Stomach smooth muscle (tissue), 2 donors: ENCODE results near the gene CCR3.

Experiments used
- H3K27ac ChIP-seq: one replicate; pipeline ENCODE4 v1.7.0; 2013; ENCODE audit warnings: mild to moderate bottlenecking, low read length, inconsistent platforms
- H3K27me3 ChIP-seq, 2 donors: one replicate each; pipeline ENCODE4 v1.7.0; 2013; ENCODE audit warnings: low read length in 2 of 2; ENCODE audit not compliant: insufficient read depth in 2 of 2, control insufficient read depth in 1 of 2
- H3K36me3 ChIP-seq, 2 donors: one replicate each; pipeline ENCODE4 v1.7.0; 2013; ENCODE audit warnings: low read length in 2 of 2; ENCODE audit not compliant: control insufficient read depth in 2 of 2, insufficient read depth in 2 of 2
- H3K4me1 ChIP-seq: one replicate; pipeline ENCODE4 v1.7.0; 2013; ENCODE audit warnings: low read length; ENCODE audit not compliant: control insufficient read depth, insufficient read depth
- H3K4me3 ChIP-seq, 2 donors: one replicate each; pipeline ENCODE4 v1.7.0; 2013; ENCODE audit warnings: low read length in 2 of 2
- H3K9ac ChIP-seq, 2 donors: one replicate each; pipeline ENCODE4 v1.7.0; 2013; ENCODE audit warnings: low read length in 2 of 2, mild to moderate bottlenecking in 1 of 2
- H3K9me3 ChIP-seq, 2 donors: one replicate each; pipeline ENCODE4 v1.7.0; 2013; ENCODE audit warnings: low read length in 2 of 2; ENCODE audit not compliant: control insufficient read depth in 2 of 2
- donor health status: healthy.
- donor health status: Pancreatic carcinoma.

The CCR3 gene

DNA sequence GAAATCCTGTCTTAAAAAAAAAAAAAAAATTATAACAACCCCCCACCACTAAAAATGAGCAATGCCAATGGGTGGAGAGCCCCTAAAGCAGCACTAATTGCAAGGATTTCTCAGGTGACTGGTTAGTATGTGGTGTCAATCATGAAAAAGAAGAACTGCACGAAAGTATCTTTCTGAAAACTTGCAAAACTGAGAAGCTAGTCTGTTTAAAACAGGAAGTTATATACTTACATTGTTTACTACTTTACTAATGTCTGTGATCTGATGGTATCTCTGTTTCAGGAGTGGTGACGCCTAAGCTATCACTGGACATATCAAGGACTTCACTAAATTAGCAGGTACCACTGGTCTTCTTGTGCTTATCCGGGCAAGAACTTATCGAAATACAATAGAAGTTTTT lies at the start of gene CCR3:
TSS of gene CCR3 (plus strand) at position 341 of the 400 bp plus-strand sequence. CDS start 22,699 bp downstream, outside the sequence.
- H3K4me3 ChIP-seq = no peak within 1 kb of the TSS
- no peaks in the 10 kb centered on the region for H3K36me3 ChIP-seq
- no peak within 1 kb of the TSS for H3K27ac ChIP-seq
- H3K9ac ChIP-seq = no peak within 1 kb of the TSS
- no peaks in the 10 kb centered on the region for H3K9me3 ChIP-seq
- no peaks in the 10 kb centered on the region for H3K4me1 ChIP-seq
- H3K27me3 ChIP-seq = no peaks in the 10 kb centered on the region

DNA sequence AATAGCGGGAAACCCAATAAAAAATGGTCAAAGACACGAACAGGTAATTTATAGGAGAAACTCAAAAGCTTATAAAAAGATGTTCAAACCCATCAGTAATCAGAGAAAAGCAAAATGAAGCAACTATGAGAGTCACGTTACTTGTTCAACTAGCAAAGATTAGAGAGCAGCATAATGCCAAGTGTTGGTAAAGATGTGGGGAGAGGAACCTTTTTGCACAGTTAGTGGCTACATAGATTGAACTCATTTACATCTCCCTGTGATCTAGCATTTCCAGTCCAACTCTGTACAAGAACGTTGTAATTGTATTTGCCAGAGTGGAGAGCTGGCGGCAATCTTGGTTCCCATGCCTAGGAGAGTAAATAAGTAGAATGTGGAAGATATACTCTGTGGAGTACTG lies 49.3 kb upstream of the CCR3 start:
- no peak overlapping the region for H3K27ac ChIP-seq
- no peak overlapping the region for H3K4me3 ChIP-seq

DNA sequence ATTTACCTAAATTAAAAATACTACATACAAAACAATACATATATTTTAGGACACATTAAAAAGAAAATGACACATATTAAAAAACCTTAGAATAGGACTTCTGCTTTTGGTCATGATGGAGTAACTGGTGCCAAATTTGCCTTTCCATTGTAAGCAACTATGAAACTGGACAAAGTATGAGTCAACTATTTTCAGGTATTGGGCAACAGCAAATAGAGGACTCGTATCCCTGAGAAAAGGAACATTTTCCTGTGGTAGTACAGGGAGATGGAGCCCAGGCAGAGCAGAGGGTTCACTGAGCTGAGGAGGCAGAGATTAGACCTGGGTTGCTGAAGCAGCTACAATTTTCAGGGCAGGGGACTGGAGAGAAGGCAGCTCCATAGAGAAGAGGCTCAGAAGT lies 48.8 kb upstream of the CCR3 start:
- Histone ChIP-seq H3K9me3 (peaks cover 4 to 6% of the 10 kb centered on the region in 2 donors), H3K36me3 (no peaks in the 10 kb centered on the region), H3K4me1 (no peaks in the 10 kb centered on the region), H3K9ac (no peak overlapping the region), H3K27me3 (no peaks in the 10 kb centered on the region), H3K27ac (no peak overlapping the region), H3K4me3 (no peak overlapping the region)

More for the DNA sequence above, 49.3 kb upstream of the CCR3 start:
- no peaks in the 10 kb centered on the region for H3K27me3 ChIP-seq
- H3K36me3 ChIP-seq = no peaks in the 10 kb centered on the region
- H3K4me1 ChIP-seq = no peaks in the 10 kb centered on the region
- peaks cover 4 to 6% of the 10 kb centered on the region in 2 donors for H3K9me3 ChIP-seq
- H3K9ac ChIP-seq = no peak overlapping the region

DNA sequence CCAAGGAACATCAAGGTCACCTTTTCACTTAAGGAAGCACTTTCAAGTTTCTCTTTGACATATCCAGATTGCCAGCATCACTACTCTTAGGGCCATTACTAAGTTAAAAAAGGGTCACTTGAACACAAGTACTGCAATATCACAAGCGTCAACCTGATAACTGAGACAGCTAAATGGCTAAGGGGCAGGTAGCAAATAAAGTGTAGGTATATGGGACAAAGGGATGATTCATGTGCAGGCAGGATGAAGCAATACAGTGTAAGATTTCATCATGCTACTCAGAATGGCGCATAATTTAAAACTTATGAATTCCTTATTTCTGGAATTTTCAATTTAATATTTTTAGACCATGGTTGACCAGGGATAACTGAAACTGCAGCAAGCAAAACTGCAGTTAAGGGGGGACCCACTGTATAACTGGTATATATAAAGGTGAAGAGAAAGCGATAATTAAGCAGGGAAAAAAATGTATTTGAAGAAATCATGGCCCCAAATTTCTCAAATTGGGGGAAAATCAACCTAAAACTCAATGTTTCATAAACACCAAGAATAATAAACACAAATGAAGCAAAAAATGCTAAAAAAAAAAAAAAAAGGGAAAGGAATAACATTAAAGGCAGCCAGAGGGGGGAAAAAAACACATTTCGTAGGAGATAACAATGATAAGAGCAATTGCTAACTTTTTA lies 47.2 kb upstream of the CCR3 start:
- Histone ChIP-seq H3K9me3 (peaks cover 6% of the 10 kb centered on the region in 2 donors), H3K4me3 (no peak overlapping the region), H3K27me3 (no peaks in the 10 kb centered on the region), H3K9ac (no peak overlapping the region), H3K4me1 (no peaks in the 10 kb centered on the region), H3K36me3 (no peaks in the 10 kb centered on the region), H3K27ac (no peak overlapping the region)

- no peaks in the 10 kb centered on the region for H3K4me1 ChIP-seq
- peaks cover 6% of the 10 kb centered on the region in 2 donors for H3K9me3 ChIP-seq
- H3K27ac ChIP-seq = no peak overlapping the region
- no peak overlapping the region for H3K4me3 ChIP-seq
- no peak overlapping the region for H3K9ac ChIP-seq
- H3K27me3 ChIP-seq = no peaks in the 10 kb centered on the region
- no peaks in the 10 kb centered on the region for H3K36me3 ChIP-seq
Observed at GRCh38 chr3:46196261-46196957, 45.9 kb upstream of the CCR3 start.

DNA sequence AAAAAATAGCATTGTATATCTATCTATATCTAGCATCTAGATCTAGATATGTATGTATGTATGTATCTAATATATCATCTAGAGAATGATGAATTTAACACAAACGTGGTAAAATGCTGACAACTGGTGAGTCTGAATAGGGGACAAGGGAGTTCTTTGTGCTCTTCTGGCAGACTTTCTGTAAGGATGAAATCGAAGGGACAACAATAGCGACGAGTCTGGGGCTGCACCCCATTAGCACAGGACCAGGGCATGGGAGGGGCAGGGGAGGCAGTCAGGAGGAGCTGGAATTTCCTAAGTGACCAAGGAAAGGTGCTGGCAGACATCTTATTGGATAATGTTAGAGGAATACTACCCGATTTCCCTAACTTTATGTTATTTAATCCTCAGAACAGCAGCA lies 42.0 kb upstream of the CCR3 start:
- Histone ChIP-seq H3K27me3 (no peaks in the 10 kb centered on the region), H3K27ac (no peak overlapping the region), H3K4me3 (no peak overlapping the region), H3K36me3 (no peaks in the 10 kb centered on the region), H3K4me1 (no peaks in the 10 kb centered on the region), H3K9ac (no peak overlapping the region), H3K9me3 (peaks cover 2% of the 10 kb centered on the region in 2 donors)

GRCh38 chr3:46200790-46201189 lies 41.5 kb upstream of the CCR3 start:
- H3K9me3 ChIP-seq = peaks cover 0 to 2% of the 10 kb centered on the region in 2 donors
- no peak overlapping the region for H3K4me3 ChIP-seq
- H3K9ac ChIP-seq = no peak overlapping the region
- no peak overlapping the region for H3K27ac ChIP-seq
- no peaks in the 10 kb centered on the region for H3K4me1 ChIP-seq
- no peaks in the 10 kb centered on the region for H3K27me3 ChIP-seq
- H3K36me3 ChIP-seq = no peaks in the 10 kb centered on the region

DNA sequence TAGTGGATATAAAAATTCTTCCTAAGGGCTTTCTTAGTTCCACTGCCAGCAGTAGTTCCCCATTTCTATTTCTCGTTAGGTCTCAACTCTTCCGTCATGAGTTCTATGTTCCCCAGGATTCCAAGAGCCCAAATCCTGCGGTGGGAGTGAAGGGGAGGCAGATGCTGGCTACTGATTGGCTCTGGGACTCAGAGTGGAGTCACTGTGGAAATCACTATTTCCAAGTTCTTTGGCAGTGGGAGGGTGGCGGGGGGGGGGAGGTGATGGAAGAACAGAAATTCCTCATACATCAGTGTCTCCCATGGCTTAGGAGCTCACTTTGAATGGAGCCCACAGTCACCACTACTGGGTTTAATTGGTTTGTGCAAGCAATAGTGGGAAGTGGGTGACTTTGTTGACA lies 39.7 kb upstream of the CCR3 start:
- no peak overlapping the region for H3K27ac ChIP-seq

GRCh38 chr3:46203681-46204080 lies 38.6 kb upstream of the CCR3 start:
- no peak overlapping the region for H3K27ac ChIP-seq
- no peaks in the 10 kb centered on the region for H3K9me3 ChIP-seq
- no peaks in the 10 kb centered on the region for H3K27me3 ChIP-seq
- no peak overlapping the region for H3K9ac ChIP-seq
- H3K4me1 ChIP-seq = no peaks in the 10 kb centered on the region
- H3K4me3 ChIP-seq = no peak overlapping the region
- no peaks in the 10 kb centered on the region for H3K36me3 ChIP-seq

More for the DNA sequence above, 39.7 kb upstream of the CCR3 start:
- Histone ChIP-seq H3K9me3 (peaks cover 0 to 2% of the 10 kb centered on the region in 2 donors), H3K4me3 (no peak overlapping the region), H3K36me3 (no peaks in the 10 kb centered on the region), H3K9ac (no peak overlapping the region), H3K27me3 (no peaks in the 10 kb centered on the region), H3K4me1 (no peaks in the 10 kb centered on the region)

DNA sequence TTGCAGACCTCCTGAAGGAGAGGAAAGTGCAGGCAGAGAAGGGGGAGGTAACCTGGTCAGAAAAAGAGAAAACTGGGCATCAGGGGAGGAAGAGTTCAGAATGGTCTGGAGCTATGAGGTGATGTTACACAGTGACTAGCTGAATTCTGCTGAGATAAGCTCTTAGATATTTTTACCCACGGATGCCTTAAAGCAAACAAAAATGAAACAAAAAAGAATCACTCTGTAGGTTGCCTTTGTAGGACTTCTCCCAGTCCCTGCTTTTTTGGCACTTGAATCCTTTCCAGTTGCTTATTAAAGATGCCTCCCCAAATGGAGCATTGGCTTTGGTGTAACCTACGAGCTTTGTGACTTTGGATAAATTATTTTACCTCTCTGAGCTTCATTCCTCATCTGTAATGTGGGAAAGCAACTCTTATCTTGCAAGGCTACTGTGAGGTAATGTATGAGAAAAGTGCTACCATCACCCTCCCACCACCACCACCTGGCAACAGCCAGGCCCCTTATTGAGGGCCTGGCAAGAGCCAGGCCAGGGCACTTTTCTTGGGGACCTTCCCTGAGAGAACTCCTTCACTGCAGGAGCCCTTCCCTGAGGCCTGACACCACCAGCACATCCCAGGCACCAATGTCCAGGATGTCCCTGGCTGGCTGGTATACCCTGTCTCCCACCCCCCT lies 36.8 kb upstream of the CCR3 start:
- Histone ChIP-seq H3K9ac (no peak overlapping the region), H3K4me1 (no peaks in the 10 kb centered on the region), H3K27me3 (no peaks in the 10 kb centered on the region), H3K27ac (no peak overlapping the region), H3K36me3 (no peaks in the 10 kb centered on the region), H3K4me3 (no peak overlapping the region), H3K9me3 (no peaks in the 10 kb centered on the region)
